HG03135 (cell line): ENCODE results near the gene MSRB1.

Experiments
- ATAC-seq: cut with Tn5 transposase; IDR thresholded peaks from one replicate; pipeline ENCODE4 v1.9.1; 2021; ENCODE audit warnings: mild to moderate bottlenecking, moderate library complexity; ENCODE audit not compliant: unreplicated experiment

The MSRB1 gene

DNA sequence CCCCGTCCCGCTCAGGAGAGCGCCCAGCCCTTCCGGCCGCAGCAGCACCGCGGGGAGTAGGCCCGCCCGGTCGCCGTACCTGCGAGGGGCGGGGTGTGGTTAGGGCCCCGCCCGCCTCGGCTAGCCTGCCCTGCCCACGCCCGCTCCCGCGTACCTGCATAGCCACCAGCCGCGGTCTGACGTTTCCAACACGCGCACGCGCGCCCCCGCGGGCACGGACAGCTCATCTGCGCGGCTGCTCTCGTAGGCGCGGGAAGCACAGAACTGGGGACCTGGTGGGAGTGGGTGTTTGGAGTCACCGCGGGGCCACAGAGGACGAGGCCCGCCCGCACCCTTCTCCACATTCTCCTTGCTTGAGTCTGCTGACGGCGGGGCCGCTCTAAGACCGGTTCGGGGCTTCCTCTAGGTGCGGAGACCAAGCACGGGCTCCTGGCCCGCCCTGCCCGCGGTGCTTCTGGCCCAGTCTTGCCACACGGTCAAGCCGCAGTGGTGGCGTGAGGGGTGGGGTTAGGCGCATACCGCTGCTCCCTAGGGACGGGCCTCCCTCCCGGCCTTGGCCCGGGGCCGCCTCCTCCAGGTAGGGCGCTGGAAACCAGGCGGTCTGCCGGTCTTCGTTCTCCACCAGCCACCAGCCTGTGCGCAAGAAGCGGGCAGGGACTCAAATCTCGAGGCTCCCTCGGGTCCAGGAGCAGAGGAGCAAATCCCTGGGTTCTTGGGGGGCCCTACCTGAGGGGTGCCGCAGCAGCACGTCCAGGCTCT, 36.5 kb upstream of the MSRB1 start:
- ATAC-seq: no peak

DNA sequence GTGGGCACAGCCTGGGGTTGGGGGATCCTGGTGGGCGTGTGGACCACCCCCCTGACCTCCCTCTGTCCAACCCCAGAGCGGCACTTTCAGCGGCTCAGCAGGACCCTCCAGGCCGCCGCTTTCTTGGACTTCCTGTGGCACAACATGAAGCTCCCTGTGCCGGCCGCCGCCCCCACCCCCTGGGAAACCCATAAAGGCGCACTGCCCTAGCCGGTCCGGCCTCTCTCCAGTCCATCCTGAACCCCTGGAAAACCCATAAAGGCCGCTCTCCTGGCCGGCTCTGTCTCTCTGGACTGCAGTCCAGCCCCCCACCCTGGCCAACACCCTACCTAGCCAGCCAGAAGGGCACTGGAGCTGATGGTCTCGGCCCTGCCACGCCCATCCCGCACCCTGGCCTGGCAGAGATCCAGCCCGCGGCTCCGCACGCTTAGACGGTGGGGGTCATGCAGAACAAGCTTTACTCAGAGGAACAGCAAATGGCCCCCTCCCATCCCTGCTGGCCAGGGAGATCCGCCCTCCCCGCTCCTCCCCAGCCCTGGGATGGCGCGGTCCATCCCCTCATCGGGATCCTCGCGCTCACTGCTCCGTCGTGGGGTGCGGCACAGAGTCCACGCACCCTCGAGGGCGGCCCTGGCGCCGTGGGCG, 35.6 kb upstream of the MSRB1 start:
- no peak for ATAC-seq

DNA sequence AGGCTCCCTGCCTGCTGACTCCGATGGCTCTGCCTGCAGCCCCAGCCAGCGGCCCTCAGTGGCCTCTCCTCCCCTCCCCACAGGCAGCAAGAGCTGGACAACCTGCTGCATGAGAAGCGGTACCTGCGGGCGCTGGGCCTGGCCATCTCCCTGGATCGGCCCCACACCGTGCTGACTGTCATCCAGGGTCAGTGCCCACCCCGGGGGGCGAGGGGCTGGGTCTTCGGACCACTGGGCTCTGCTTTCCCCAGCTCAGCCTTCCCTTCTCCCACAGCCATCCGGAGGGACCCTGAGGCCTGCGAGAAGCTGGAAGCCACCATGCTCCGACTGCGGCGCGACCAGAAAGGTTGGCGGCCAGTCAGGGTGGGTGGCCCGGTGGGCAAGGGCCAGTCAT, 34.9 kb upstream of the MSRB1 start:
- no peak for ATAC-seq

DNA sequence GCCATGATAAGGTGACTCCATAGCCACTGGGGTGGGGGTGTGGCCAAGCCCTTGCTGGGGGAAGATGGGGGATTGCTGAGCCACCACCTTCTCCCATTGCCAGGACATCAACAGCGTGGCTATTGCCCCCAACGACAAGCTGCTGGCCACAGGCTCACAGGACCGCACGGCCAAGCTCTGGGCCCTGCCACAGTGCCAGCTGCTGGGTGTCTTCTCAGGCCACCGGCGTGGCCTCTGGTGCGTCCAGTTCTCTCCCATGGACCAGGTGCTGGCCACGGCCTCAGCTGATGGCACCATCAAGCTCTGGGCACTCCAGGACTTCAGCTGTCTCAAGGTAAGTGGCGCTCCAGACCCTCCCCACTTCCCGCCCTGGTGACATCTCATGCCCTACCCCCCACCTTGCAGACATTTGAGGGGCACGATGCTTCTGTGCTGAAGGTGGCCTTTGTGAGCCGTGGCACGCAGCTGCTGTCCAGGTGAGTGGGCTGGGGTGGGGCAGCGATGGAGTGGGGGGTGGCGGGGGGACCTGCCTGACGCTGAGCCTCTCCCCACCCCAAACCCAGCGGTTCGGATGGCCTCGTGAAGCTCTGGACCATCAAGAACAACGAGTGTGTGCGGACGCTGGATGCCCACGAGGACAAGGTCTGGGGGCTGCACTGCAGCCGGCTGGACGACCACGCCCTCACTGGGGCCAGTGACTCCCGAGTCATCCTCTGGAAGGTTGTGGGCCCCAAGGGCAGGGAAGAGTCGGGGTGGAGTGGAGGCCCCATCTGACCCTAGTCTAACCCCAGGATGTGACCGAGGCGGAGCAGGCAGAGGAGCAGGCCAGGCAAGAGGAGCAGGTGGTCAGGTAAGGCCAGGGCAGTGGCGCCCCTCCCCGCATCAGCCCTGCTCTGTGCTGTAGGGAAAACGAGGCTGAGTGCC, 34.2 kb upstream of the MSRB1 start:
- ATAC-seq: no peak

DNA sequence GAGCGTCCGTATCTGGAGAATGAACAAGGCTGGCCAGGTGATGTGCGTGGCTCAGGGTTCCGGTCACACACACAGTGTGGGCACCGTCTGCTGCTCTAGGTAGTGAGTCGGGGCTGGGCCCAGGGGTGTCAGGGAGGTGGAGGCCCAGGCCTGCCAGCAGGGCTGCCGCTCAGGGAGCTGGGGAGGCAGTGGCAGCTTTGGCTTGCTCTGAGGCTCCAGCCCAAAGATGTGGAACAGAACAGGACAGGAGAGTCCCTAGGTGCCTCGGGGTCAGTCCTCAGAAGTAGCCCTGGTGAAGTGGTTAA, 33.2 kb upstream of the MSRB1 start:
- ATAC-seq: no peak

DNA sequence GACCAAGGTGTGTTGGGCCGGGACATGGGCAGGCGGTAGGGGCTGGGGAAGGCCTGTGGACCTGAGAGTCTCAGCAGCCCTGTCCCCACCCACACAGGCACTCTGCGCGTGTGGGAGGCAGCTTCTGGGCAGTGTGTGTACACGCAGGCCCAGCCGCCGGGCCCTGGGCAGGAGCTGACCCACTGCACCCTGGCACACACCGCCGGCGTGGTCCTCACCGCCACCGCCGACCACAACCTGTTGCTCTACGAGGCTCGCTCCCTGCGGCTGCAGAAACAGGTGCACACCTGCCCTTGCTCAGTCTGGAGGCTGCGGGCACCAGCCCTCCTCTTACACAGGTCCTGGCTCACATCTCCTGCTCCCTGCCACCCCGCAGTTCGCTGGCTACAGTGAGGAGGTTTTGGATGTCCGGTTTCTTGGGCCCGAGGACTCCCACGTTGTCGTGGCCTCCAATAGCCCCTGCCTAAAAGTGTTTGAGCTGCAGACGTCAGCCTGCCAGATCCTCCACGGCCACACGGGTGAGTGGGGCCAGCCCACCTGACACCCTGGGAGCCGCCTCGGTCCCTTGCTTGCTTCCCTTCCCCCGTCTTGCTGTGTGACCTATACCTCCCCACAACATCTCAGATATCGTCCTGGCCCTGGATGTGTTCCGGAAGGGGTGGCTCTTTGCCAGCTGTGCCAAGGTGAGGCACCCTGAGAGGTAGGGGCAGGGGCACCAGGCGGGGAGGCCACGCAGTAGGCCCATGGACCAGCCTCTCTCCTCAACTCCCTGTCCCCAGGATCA, 32.6 kb upstream of the MSRB1 start:
- ATAC-seq: no peak

DNA sequence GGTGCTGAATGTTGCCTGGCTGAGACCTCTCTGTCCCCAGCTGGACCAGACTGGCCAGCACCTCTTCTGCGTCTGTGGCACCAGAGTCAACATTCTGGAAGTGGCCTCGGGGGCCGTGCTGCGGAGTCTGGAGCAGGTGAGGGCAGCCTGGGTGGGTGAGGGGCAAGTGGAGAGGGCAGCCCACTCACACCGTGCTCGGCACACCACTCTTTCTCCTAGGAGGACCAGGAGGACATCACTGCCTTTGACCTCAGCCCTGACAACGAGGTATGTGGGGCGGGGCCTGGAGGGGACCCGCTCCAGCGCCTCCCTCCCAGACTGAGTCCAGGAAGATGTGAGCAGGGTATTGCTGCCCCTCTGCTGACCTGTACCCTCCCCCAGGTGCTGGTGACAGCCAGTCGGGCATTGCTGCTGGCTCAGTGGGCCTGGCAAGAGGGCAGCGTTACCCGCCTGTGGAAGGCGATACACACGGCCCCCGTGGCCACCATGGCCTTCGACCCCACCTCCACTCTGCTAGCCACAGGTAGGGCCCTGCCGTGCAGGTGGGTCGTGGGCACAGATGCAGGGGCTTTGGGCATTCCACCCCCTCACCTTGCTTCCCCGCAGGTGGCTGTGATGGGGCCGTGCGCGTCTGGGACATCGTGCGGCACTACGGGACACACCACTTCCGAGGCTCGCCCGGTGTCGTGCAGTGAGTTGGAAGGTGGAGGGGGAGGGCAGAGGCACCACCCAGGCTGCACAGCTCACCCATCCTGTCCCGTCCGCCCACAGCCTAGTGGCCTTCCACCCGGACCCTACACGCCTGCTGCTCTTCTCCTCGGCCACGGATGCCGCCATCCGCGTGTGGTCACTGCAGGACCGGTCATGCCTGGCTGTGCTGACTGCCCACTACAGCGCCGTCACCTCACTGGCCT, 31.4 kb upstream of the MSRB1 start:
- no peak for ATAC-seq

DNA sequence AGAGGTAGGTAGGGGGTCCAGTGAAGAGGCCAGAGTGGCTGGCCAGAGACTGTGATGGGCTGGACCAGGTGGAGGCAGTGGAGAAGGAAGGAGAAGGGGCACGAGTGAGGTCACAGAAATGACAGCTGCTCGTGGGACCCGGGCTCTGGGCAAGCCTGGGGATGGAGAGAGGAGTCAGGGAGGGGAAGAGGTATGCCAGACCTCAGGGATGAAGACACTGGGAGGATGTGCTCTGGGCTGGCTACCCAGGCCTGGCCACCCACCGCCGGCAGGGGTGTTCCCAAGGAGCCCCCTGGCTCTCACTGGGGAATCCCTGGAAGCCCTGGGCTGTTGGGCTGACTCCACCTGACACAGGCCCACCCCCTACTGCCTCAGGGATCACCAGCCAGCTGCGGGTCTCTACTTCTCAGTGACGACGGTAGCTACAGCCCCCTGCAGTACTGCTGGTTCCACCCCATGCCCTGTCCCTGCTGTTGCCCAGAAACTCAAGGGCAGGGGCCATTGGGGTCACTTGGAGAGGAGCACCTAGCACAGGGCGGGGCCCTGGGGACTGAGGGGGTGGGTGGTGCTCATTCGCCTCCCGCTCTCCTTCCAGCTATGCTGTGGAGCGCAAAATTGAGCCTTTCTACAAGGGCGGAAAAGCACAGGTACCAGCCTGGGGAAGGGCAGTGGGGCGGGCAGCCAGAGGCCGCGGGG, 30.6 kb upstream of the MSRB1 start:
- ATAC-seq: no peak

DNA sequence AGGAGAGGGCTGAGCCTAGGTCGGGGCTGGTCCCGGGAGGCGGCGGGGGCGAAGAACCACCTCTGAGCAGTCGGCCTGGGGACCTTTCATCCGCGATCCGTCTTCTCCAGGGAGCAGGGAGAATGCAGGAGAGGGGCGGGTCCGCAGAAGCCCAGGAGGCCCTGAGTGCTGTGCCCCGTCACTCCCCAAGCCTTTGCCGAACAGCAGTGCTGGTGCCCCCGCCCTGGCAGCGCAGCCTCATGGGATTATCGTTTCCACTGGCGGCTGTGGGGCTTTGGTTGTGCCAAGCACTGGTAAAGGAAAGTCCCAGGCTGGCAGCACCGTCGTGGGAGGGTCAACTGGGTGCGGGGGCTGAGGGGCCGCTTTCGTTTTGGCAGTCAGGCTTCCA, 29.5 kb upstream of the MSRB1 start:
- peak; percentile 2 for ATAC-seq

DNA sequence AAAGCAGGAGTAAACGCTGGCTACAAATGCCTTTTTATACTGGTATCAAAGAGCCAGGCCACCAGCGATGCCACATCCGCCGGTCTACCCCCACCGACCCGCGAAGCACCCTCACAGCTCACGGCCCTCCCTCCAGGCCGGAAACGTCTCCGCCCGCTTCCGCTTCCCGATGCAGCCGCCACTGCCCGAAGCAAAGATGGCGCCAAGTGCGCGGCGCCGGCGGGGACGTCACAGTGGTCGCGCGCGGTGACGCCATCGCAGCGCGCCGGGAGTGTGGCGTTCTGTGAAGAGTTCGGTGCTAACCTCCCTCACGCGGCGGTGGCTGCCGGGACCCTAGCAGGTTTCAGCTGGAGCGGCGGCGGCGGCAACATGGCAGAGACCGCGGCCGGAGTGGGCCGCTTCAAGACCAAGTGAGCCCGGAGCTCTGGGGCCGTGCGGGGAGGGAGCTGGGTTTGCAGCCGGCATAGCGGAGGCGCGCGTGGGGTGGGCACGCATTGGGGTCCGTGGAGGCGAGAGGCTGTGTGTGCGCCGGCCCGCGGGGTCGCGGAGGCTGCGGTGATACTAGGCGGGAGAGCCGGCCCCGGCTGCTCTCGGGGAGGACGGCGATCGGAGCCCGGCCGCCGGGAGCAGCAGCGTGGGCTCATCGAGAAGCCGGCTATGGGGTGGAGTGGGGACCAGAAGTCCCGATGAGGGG, 28.9 kb upstream of the MSRB1 start, which contains the start of gene TBL3:
TBL3 (plus strand) TSS at position 258 of the 694 bp plus-strand sequence; CDS start at position 370, 112 bp downstream.
- ATAC-seq: peak; percentile 72

DNA sequence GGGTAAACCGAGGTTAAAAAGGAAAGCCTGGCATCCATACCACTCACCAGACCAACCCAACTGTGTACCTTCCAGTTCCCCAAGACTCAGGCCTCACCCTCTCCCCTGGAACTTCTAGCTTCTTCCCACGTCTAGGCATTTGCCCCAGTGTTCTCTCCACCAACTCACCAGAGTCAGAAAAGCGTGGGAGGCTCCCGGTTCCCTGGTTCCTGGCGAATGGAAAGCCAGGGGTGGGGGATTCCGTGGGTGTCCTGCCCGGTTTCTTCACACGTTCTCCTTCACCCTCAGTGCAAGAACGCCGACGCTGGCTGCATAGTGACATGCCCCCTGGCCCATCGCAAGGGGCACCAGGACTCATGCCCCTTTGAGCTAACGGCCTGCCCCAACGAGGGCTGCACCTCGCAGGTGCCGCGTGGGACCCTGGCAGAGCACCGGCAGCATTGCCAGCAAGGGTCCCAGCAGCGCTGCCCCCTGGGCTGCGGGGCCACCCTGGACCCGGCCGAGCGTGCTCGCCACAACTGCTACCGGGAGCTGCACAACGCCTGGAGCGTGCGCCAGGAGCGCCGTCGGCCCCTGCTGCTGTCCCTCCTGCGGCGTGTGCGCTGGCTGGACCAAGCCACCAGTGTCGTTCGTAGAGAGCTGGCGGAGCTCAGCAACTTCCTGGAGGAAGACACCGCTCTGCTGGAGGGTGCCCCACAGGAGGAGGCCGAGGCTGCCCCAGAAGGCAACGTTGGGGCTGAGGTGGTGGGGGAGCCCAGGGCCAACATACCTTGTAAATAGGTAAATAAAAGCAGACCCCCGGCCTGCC, 25.4 kb upstream of the MSRB1 start:
- no peak for ATAC-seq

DNA sequence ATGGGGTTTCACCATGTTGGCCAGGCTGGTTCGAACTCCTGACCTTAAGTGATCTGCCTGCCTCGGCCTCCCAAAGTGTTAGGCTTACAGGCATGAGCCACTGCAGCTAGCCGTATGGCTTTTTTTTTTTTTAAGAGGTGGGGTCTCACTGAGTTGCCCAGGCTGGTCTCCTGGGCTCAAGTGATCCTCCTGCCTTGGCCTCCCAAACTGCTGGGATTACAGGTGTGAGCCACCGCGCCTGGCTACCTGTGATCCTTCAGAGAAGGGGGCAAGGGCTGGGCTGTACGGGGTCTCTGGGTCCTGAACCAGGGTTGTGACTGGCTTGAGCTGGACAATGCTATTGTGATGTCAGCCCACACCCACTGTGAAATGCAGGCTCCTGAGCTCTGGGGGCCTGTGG, 23.5 kb upstream of the MSRB1 start, which contains the start of gene RNF151:
RNF151 (plus strand) TSS at position 397 of the 400 bp plus-strand sequence. CDS start 26 bp downstream, outside the sequence.
- no peak for ATAC-seq

DNA sequence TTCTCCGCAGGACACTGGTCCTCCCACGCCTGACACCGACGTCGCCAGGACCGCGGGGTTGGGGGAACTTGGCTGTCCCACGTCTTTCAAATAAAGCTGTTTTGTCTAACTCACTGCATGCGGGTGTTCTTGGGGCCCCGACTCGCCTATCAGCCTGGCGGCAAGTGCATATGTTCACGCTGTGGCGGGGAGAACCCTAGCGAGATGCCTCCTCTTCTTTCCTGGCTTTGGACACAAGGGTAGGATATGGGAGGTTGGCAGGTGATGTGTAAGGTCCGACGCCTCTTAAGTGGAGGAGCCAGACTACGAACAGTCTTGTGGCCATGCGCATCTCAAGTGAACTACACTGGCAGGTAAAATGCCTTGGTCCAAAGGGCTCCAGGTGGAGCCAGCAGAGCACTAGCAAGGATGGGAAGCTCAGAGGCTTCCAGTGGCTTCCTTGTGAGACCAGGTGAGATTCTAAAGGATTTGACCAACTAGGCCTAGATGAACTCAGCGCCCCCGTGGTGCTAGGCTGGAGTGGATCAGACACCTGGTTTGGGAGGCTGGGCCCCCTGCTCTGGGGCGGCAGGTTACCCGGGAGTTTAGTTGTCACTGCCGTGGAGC, 22.5 kb upstream of the MSRB1 start:
- ATAC-seq: no peak

DNA sequence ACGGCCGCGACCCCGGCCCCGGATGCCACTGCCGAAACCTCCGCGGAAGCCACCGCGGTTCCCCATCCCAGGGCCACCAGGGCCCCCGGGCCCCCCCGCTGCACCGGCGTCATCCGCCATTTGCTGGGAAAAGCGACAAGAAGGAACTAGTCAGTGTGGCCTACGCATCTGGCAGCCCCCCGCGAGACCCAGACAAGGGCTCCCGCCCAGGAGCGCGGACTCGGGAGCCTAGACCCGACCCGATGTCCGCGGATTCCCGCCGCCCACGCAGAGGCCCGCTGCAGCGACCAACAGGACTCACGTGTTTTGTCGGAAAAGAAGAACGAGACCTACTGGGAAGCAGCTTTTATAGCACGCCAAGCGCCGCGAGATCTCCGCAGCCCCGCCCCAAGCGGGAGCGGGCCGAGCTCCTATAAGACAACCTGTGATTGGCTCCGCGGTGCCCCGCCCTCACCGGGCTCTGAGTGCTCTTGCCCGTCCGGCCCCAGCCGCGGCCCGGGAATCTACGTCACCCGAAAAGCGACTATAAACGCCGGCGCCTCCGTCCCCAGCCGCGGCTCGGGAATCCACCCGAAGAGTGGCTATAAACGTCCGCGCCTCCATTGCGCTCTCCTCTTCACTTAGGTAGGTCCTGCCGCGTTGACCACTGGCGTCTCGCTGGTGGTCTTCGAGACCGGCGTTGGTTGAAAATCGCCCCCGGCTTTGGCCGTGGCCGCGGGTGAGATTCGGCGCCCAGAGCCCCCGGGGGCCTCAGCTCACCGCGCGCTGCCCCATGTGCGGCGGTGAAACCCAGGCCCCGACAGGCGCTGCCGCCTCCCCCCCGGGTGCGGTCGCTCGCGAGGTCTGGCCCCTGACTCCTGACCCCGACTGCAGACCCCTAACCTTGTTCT, 21.8 kb upstream of the MSRB1 start, which contains the start of gene RPS2:
RPS2 (minus strand) TSS at position 321 of the 890 bp plus-strand sequence; CDS start at position 120, 201 bp downstream.
- ATAC-seq: peak; percentile 67

DNA sequence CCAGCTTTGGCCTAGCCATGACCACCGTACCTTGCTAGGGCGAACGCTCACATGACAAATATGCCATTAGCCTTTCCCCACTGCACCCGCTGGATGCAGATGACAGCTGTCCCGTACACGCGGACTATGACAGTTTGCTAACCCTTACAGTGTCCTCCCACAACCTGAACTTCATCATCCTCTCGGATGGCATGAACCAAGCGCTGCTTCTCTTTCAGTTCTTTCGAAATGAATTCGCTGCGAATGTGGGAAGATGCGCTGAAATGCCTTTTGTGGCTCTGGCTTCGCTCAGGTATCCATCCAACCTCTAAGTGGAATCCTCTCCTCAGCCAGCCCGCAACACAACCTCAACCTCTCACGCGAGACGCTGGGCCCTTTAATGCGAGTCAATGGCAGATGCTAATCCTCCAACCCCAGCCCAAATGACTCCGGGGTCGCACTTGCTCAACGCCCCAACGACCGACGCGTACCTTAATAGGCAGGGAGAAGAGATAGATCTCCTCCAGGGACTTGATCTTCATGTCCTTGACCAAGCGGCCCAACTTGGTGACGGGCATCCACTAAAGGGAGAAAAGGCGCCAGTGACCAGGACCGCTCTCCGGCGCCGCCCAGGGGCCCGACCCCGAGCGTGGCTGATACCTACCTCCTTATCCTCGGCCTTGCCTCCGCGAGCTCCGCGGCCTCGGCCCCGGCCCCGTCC, 21.0 kb upstream of the MSRB1 start:
- peak; percentile 5 for ATAC-seq
